ENCODE measurements around the gene STOX2.

The STOX2 gene

GRCh38 chr4:183924362-183925044 is 19.4 kb downstream of the STOX2 start:
- in situ Hi-C loops (cut with MboI; ENCODE audit: low pct_unique_long_range_greater_than_20kb, low sequenced_read_pairs, unreplicated experiment), result no loop called here
- TF ChIP-seq, protein P1, sequence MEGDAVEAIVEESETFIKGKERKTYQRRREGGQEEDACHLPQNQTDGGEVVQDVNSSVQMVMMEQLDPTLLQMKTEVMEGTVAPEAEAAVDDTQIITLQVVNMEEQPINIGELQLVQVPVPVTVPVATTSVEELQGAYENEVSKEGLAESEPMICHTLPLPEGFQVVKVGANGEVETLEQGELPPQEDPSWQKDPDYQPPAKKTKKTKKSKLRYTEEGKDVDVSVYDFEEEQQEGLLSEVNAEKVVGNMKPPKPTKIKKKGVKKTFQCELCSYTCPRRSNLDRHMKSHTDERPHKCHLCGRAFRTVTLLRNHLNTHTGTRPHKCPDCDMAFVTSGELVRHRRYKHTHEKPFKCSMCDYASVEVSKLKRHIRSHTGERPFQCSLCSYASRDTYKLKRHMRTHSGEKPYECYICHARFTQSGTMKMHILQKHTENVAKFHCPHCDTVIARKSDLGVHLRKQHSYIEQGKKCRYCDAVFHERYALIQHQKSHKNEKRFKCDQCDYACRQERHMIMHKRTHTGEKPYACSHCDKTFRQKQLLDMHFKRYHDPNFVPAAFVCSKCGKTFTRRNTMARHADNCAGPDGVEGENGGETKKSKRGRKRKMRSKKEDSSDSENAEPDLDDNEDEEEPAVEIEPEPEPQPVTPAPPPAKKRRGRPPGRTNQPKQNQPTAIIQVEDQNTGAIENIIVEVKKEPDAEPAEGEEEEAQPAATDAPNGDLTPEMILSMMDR (IDR thresholded peaks at IDR 0.05; ENCODE audit: extremely low read depth, insufficient read depth, missing control alignments), result no peak
- no peak for DNase-seq (ENCODE audit: low spot score)

- DNase-seq (ENCODE audit: low spot score), result no peak
- TF ChIP-seq, protein P1 (IDR thresholded peaks at IDR 0.05; ENCODE audit: extremely low read depth, insufficient read depth, missing control alignments), result no peak
- in situ Hi-C loops (cut with MboI; ENCODE audit: low pct_unique_long_range_greater_than_20kb, low sequenced_read_pairs, unreplicated experiment), result no loop called here
Observed at GRCh38 chr4:183926950-183927349, 21.8 kb downstream of the STOX2 start.

GRCh38 chr4:183932576-183932975 is 27.5 kb downstream of the STOX2 start:
- TF ChIP-seq, protein P1 (IDR thresholded peaks at IDR 0.05; ENCODE audit: extremely low read depth, insufficient read depth, missing control alignments), result no peak
- in situ Hi-C loops (cut with MboI; ENCODE audit: low pct_unique_long_range_greater_than_20kb, low sequenced_read_pairs, unreplicated experiment), result no loop called here
- no peak for DNase-seq (ENCODE audit: low spot score)

GRCh38 chr4:183934761-183935160 is 29.7 kb downstream of the STOX2 start:
- TF ChIP-seq, protein P1 (IDR thresholded peaks at IDR 0.05; ENCODE audit: extremely low read depth, insufficient read depth, missing control alignments), result no peak
- in situ Hi-C loops (cut with MboI; ENCODE audit: low pct_unique_long_range_greater_than_20kb, low sequenced_read_pairs, unreplicated experiment), result no loop called here
- DNase-seq (ENCODE audit: low spot score), result no peak

- in situ Hi-C loops (cut with MboI; ENCODE audit: low pct_unique_long_range_greater_than_20kb, low sequenced_read_pairs, unreplicated experiment), result no loop called here
- TF ChIP-seq, protein P1 (IDR thresholded peaks at IDR 0.05; ENCODE audit: extremely low read depth, insufficient read depth, missing control alignments), result no peak
- DNase-seq (ENCODE audit: low spot score), result no peak
Observed at GRCh38 chr4:183935355-183936005, 30.4 kb downstream of the STOX2 start.

GRCh38 chr4:183936047-183936446 is 30.9 kb downstream of the STOX2 start:
- in situ Hi-C loops (cut with MboI; ENCODE audit: low pct_unique_long_range_greater_than_20kb, low sequenced_read_pairs, unreplicated experiment), result no loop called here
- DNase-seq (ENCODE audit: low spot score), result no peak
- TF ChIP-seq, protein P1 (IDR thresholded peaks at IDR 0.05; ENCODE audit: extremely low read depth, insufficient read depth, missing control alignments), result no peak

Data from GM13977 (cell line).